B cell (primary cell): ENCODE data around the gene WWTR1.

Source experiments
- CTCF ChIP-seq: fragments of 200-600 bp; IDR thresholded peaks from one replicate; pipeline ENCODE4 v1.8.0; 2022; ENCODE audit warnings: antibody characterized with exemption, mild to moderate bottlenecking
- EZH2 ChIP-seq: IDR thresholded peaks from 2 replicates; pipeline ENCODE4 v1.6.1; 2012; ENCODE audit warnings: borderline replicate concordance, low read depth, mild to moderate bottlenecking, moderate library complexity, low read length; ENCODE audit not compliant: insufficient read depth, poor library complexity, severe bottlenecking

- TF ChIP-seq CTCF: no peak
- no peak for TF ChIP-seq EZH2
These were observed 43.6 kb upstream of the WWTR1 start for GRCh38 chr3:149701206-149701976.
